ENCODE measurements around the gene FGGY. TPM values are rescaled to one million over a fixed set of nuclear protein-coding genes. Genes with fewer than 3 reads are reported as not detected.

The FGGY gene
- total RNA-seq, 1 experiment from 2014 or later: 17.8 TPM

DNA sequence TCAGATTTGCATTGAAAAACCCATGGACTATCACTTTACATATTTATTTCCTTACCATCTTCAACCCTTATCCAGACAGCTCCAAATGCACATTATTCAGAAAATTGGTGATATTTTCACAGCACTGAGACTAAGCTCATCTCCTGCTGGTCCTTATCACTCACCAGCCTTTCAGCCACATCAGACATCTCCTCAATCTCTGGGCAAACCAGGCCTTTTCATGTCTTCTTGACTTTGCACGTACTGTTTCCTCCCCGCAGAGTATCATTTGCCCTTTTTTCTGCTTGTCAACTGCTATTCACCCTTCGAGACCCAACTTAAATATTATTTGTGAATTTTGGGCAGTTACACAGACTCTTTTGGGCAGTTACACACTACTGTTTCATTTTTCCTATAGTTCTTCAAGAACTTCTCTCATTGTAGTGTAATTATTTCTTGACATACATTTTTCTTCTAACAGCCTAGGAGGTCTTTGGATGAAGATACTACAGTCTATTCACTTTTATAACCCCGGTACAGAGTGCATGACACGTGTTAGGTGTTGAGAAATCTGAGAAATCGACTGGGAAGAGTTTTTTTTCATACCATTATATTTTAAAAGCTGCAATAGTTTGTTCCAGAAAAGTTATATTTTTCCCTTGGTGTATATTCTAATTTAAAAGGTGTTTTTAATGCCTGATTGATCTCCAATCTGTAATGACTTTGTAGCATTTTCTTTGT lies 98.0 kb downstream of the FGGY start:
- CTCF ChIA-PET: no interaction called here
- no peak for DNase-seq
- no peak overlapping the region for H2AFZ ChIP-seq

GRCh38 chr1:59396387-59396786 lies 99.5 kb downstream of the FGGY start:
- Histone ChIP-seq H3K4me1 (replicated peaks; ENCODE audit: insufficient read depth) (no peaks in the 10 kb centered on the region), H2AFZ (no peak overlapping the region), H3K4me3 (no peak overlapping the region), H3K9me2 (ENCODE audit: insufficient read depth) (no peaks in the 10 kb centered on the region), H3K27me3 (ENCODE audit: insufficient read depth, low read depth) (no peaks in the 10 kb centered on the region), H3K4me2 (no peak overlapping the region), H3K27ac (no peak overlapping the region), H3K36me3 (ENCODE audit: low read depth) (no peaks in the 10 kb centered on the region), H4K20me1 (ENCODE audit: insufficient read depth) (no peaks in the 10 kb centered on the region), H3K79me2 (ENCODE audit: low read depth) (no peaks in the 10 kb centered on the region), H3F3A (ENCODE audit: insufficient read depth, low read depth) (no peaks in the 10 kb centered on the region), H3K9me3 (ENCODE audit: insufficient read depth, low read depth) (no peaks in the 10 kb centered on the region)
- ChIA-PET POLR2A (ENCODE audit: unreplicated experiment) (no interaction called here), CTCF (no interaction called here)
- no TSS peak for BruUV-seq (replicated peaks)
- intact Hi-C loops (cut with micrococcal nuclease; ENCODE audit: unreplicated experiment): no loop called here
- TF ChIP-seq EZH2 (IDR thresholded peaks at IDR 0.05; ENCODE audit: low read depth) (no peak), CTCF (conservative IDR thresholded peaks at IDR 0.05) (no peak)
- DNase-seq: no peak

More for the DNA sequence above, 98.0 kb downstream of the FGGY start:
- intact Hi-C loops (cut with micrococcal nuclease; ENCODE audit: unreplicated experiment): no loop called here
- Histone ChIP-seq H3F3A (ENCODE audit: insufficient read depth, low read depth) (no peaks in the 10 kb centered on the region), H3K4me2 (no peak overlapping the region), H4K20me1 (ENCODE audit: insufficient read depth) (no peaks in the 10 kb centered on the region), H3K27me3 (ENCODE audit: insufficient read depth, low read depth) (no peaks in the 10 kb centered on the region), H3K36me3 (ENCODE audit: low read depth) (no peaks in the 10 kb centered on the region), H3K4me3 (no peak overlapping the region), H3K79me2 (ENCODE audit: low read depth) (no peaks in the 10 kb centered on the region), H3K9me2 (ENCODE audit: insufficient read depth) (no peaks in the 10 kb centered on the region), H3K27ac (no peak overlapping the region), H3K4me1 (replicated peaks; ENCODE audit: insufficient read depth) (no peaks in the 10 kb centered on the region), H3K9me3 (ENCODE audit: insufficient read depth, low read depth) (no peaks in the 10 kb centered on the region)
- TF ChIP-seq EZH2 (IDR thresholded peaks at IDR 0.05; ENCODE audit: low read depth) (no peak), CTCF (conservative IDR thresholded peaks at IDR 0.05) (no peak)
- no TSS peak for BruUV-seq (replicated peaks)
- POLR2A ChIA-PET (ENCODE audit: unreplicated experiment): interaction anchor here (0.5 to 0.6 kb wide), 2 partner anchors 24 to 110 kb away, joined by 3 to 4 read pairs; no protein-coding TSS in a partner anchor

GRCh38 chr1:59397139-59397858 lies 100.4 kb downstream of the FGGY start:
- H4K20me1 ChIP-seq (ENCODE audit: insufficient read depth): no peaks in the 10 kb centered on the region
- H3K27me3 ChIP-seq (ENCODE audit: insufficient read depth, low read depth): no peaks in the 10 kb centered on the region
- no peaks in the 10 kb centered on the region for H3F3A ChIP-seq (ENCODE audit: insufficient read depth, low read depth)
- H3K36me3 ChIP-seq (ENCODE audit: low read depth): no peaks in the 10 kb centered on the region
- DNase-seq: no peak
- no peak overlapping the region for H3K4me2 ChIP-seq
- H3K9me2 ChIP-seq (ENCODE audit: insufficient read depth): no peaks in the 10 kb centered on the region
- H3K79me2 ChIP-seq (ENCODE audit: low read depth): no peaks in the 10 kb centered on the region
- intact Hi-C loops (cut with micrococcal nuclease; ENCODE audit: unreplicated experiment): no loop called here
- H3K27ac ChIP-seq: no peak overlapping the region
- TF ChIP-seq EZH2 (IDR thresholded peaks at IDR 0.05; ENCODE audit: low read depth): no peak
- no peak for TF ChIP-seq CTCF (conservative IDR thresholded peaks at IDR 0.05)
- CTCF ChIA-PET: no interaction called here
- no peaks in the 10 kb centered on the region for H3K4me1 ChIP-seq (replicated peaks; ENCODE audit: insufficient read depth)
- no peak overlapping the region for H3K4me3 ChIP-seq
- no TSS peak for BruUV-seq (replicated peaks)
- H2AFZ ChIP-seq: no peak overlapping the region
- H3K9me3 ChIP-seq (ENCODE audit: insufficient read depth, low read depth): no peaks in the 10 kb centered on the region
- POLR2A ChIA-PET (ENCODE audit: unreplicated experiment): no interaction called here
